ENCODE data around the gene SLC2A5.
"Not testable (repeated sequence)": the region's sequence is repeated elsewhere in the genome, so short reads cannot be mapped to it uniquely, and the experiment has no call there.

The SLC2A5 gene

GRCh38 chr1:9028921-9029705 lies 40.3 kb downstream of the SLC2A5 start:
- H3K4me2 ChIP-seq: no peak overlapping the region
- no peak overlapping the region for H3K9ac ChIP-seq
- no peaks in the 10 kb centered on the region for H4K20me1 ChIP-seq

GRCh38 chr1:9027307-9027706 lies 42.1 kb downstream of the SLC2A5 start:
- H3K9me3 ChIP-seq (replicated peaks in 1 of 11): peaks cover 28 to 41% (median 32%) of the 10 kb centered on the region in 11 experiments
- TF ChIP-seq Cebpa-rat (IDR thresholded peaks at IDR 0.05): no peak
- no peak overlapping the region for H3K4me3 ChIP-seq

More at GRCh38 chr1:9028921-9029705, 40.3 kb downstream of the SLC2A5 start:
- H3K27me3 ChIP-seq: no peaks in the 10 kb centered on the region; a peak in 1 of 22 replicates
- peaks cover 0 to 7% (median 0%) of the 10 kb centered on the region in 11 experiments; a peak in 4 of 22 replicates for H3K36me3 ChIP-seq
- H3K27ac ChIP-seq: no peak overlapping the region
- no peak overlapping the region for H3K4me3 ChIP-seq
- H3K9me3 ChIP-seq (replicated peaks in 1 of 11): peaks cover 29 to 57% (median 45%) of the 10 kb centered on the region in 11 experiments
- no peak for TF ChIP-seq Cebpa-rat (IDR thresholded peaks at IDR 0.05)
- H3K4me1 ChIP-seq: no peaks in the 10 kb centered on the region

DNA sequence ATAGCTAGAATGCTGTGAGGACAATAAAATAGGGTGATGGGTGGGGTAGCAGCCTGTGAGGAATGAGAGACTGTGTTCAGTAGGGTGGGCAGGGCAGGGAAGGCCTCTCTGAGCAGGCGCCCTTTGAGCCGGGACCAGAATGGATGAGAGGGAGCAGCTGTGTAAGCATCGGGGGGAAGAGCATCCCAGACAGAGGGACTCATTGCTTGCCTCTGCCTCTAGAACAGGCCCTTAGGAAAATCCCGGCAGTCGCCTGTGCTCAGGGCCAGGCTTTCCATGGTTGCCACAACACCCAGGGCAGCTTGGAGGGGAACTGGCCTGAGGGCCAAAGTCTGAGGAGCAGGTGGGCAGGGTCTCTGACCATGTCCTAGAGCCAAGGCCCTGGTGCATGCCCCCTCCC lies 44.0 kb downstream of the SLC2A5 start:
- Histone ChIP-seq H3K27ac (no peak overlapping the region), H3K27me3 (no peaks in the 10 kb centered on the region), H3K9me3 (replicated peaks in 1 of 11) (peaks cover 10 to 22% (median 14%) of the 10 kb centered on the region in 11 experiments), H3K9ac (no peak overlapping the region), H3K36me3 (no peaks in the 10 kb centered on the region), H3K4me1 (peaks cover 0 to 13% (median 12%) of the 10 kb centered on the region in 10 experiments; a peak in 13 of 20 replicates), H3K4me2 (no peak overlapping the region), H4K20me1 (no peaks in the 10 kb centered on the region), H3K4me3 (no peak overlapping the region)
- no peak for TF ChIP-seq Cebpa-rat (IDR thresholded peaks at IDR 0.05)

More at GRCh38 chr1:9027307-9027706, 42.1 kb downstream of the SLC2A5 start:
- Histone ChIP-seq H3K9ac (no peak overlapping the region), H4K20me1 (no peaks in the 10 kb centered on the region), H3K27ac (no peak overlapping the region), H3K4me1 (no peaks in the 10 kb centered on the region), H3K4me2 (no peak overlapping the region), H3K27me3 (no peaks in the 10 kb centered on the region; a peak in 1 of 22 replicates), H3K36me3 (peaks cover 0 to 7% (median 0%) of the 10 kb centered on the region in 11 experiments; a peak in 4 of 22 replicates)

GRCh38 chr1:9024837-9025236 lies 44.6 kb downstream of the SLC2A5 start:
- H3K9ac ChIP-seq: no peak overlapping the region
- H3K4me2 ChIP-seq: no peak overlapping the region
- H3K27ac ChIP-seq: no peak overlapping the region
- no peaks in the 10 kb centered on the region for H4K20me1 ChIP-seq
- H3K36me3 ChIP-seq: no peaks in the 10 kb centered on the region
- H3K9me3 ChIP-seq (replicated peaks in 1 of 11): peaks cover 4 to 16% (median 8%) of the 10 kb centered on the region in 11 experiments
- no peak overlapping the region for H3K4me3 ChIP-seq
- TF ChIP-seq Cebpa-rat (IDR thresholded peaks at IDR 0.05): no peak
- peaks cover 0 to 19% (median 18%) of the 10 kb centered on the region in 10 experiments; a peak in 16 of 20 replicates for H3K4me1 ChIP-seq
- no peaks in the 10 kb centered on the region for H3K27me3 ChIP-seq

DNA sequence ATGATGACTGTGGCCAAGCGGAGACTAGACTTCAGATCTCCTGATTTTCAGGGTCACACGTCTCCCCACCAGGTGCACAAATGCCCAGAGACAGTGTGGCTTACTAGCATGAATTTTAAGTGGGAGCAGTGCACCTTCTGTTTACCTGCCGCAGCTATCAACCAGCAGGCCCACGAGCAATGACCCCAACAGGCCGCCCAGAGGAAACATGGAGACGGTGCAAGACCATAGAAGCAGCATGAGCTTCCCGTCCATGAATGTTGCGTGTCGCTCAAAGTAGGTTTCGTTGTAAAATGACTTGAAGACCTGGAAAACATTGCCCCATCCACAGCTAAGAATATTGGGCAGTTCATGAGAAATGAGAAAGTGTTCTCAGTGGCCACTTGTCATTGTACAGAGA lies 46.7 kb downstream of the SLC2A5 start:
- no peak for TF ChIP-seq Cebpa-rat (IDR thresholded peaks at IDR 0.05)
- no peaks in the 10 kb centered on the region for H3K27me3 ChIP-seq
- H3K9ac ChIP-seq: no peak overlapping the region
- H3K9me3 ChIP-seq (replicated peaks in 1 of 11): no peaks in the 10 kb centered on the region
- H3K4me1 ChIP-seq: peaks cover 0 to 39% (median 38%) of the 10 kb centered on the region in 10 experiments; a peak in 16 of 20 replicates
- no peak overlapping the region for H3K4me3 ChIP-seq
- no peaks in the 10 kb centered on the region for H3K36me3 ChIP-seq
- H3K27ac ChIP-seq: no peak overlapping the region
- no peak overlapping the region for H3K4me2 ChIP-seq
- H4K20me1 ChIP-seq: no peaks in the 10 kb centered on the region

GRCh38 chr1:9022026-9022738 lies 47.3 kb downstream of the SLC2A5 start:
- peaks cover 0 to 45% (median 44%) of the 10 kb centered on the region in 10 experiments; a peak in 16 of 20 replicates for H3K4me1 ChIP-seq
- not testable (repeated sequence) for H3K36me3 ChIP-seq; H3K9me3 ChIP-seq (replicated peaks in 1 of 11); H3K27ac ChIP-seq; H4K20me1 ChIP-seq; H3K9ac ChIP-seq; H3K4me2 ChIP-seq; H3K27me3 ChIP-seq; H3K4me3 ChIP-seq

- H3K27ac ChIP-seq: peak overlapping the region in 4 of 11 experiments; percentile 12 to 55 (median 53); a peak in 8 of 22 replicates
These were observed 49.1 kb downstream of the SLC2A5 start for GRCh38 chr1:9020305-9020704.

GRCh38 chr1:9019896-9020295 lies 49.5 kb downstream of the SLC2A5 start:
- Histone ChIP-seq H3K9ac (peak overlapping the region in 4 of 11 experiments; percentile 5 to 37 (median 28); a peak in 4 of 22 replicates), H3K4me3 (peak overlapping the region in 1 of 10 experiments; percentile 7; a peak in 1 of 20 replicates), H3K9me3 (replicated peaks in 1 of 11) (no peaks in the 10 kb centered on the region), H3K36me3 (no peaks in the 10 kb centered on the region), H3K27ac (peak overlapping the region in 4 of 11 experiments; percentile 12 to 55 (median 53); a peak in 9 of 22 replicates), H3K27me3 (peaks cover 0 to 10% (median 0%) of the 10 kb centered on the region in 11 experiments; a peak in 3 of 22 replicates), H4K20me1 (no peaks in the 10 kb centered on the region), H3K4me2 (peak overlapping the region in 9 of 11 experiments; percentile 42 to 87 (median 72); a peak in 18 of 22 replicates), H3K4me1 (peaks cover 9 to 68% (median 65%) of the 10 kb centered on the region in 10 experiments; a peak in 18 of 20 replicates)
- no peak for TF ChIP-seq Cebpa-rat (IDR thresholded peaks at IDR 0.05)

More at GRCh38 chr1:9020305-9020704, 49.1 kb downstream of the SLC2A5 start:
- H3K4me2 ChIP-seq: peak overlapping the region in 9 of 11 experiments; percentile 42 to 87 (median 72); a peak in 18 of 22 replicates
- peak overlapping the region in 1 of 10 experiments; percentile 7; a peak in 1 of 20 replicates for H3K4me3 ChIP-seq
- no peaks in the 10 kb centered on the region for H3K36me3 ChIP-seq
- peaks cover 7 to 64% (median 61%) of the 10 kb centered on the region in 10 experiments; a peak in 18 of 20 replicates for H3K4me1 ChIP-seq
- peak overlapping the region in 4 of 11 experiments; percentile 5 to 37 (median 28); a peak in 3 of 22 replicates for H3K9ac ChIP-seq
- H3K9me3 ChIP-seq (replicated peaks in 1 of 11): no peaks in the 10 kb centered on the region
- no peak for TF ChIP-seq Cebpa-rat (IDR thresholded peaks at IDR 0.05)
- no peaks in the 10 kb centered on the region for H4K20me1 ChIP-seq
- peaks cover 0 to 10% (median 0%) of the 10 kb centered on the region in 11 experiments; a peak in 3 of 22 replicates for H3K27me3 ChIP-seq
